ENCODE results near the gene MRPS35.
"Not testable (repeated sequence)": the region's sequence is repeated elsewhere in the genome, so short reads cannot be mapped to it uniquely, and the experiment has no call there.

The MRPS35 gene

GRCh38 chr12:27709212-27709931 is 1.3 kb upstream of the MRPS35 start:
- no peak for DNase-seq

- no peak for DNase-seq
Measured at GRCh38 chr12:27709932-27710591, 570 bp upstream of the MRPS35 start.

GRCh38 chr12:27711317-27711682 is 668 bp downstream of the MRPS35 start:
- DNase-seq = no peak

DNA sequence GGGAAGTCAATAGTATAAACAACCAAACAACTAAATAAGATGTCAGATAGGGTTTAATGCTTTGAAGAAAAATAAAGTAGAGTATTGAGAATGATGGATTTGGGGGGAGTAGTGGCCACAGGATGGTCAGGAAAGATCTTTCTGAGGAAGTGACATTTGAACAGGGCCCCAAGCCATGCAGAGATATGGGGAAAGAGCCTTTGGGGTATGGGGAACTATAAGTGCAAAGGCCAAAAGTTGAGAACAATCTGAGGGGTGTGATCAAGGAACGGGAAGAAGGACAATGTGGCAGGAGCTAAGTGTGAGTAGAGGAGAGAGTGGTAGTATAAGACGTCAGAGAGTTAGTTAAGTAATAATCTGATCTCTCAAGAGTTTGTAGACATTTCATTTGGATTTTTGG is 1.3 kb downstream of the MRPS35 start:
- DNase-seq = no peak

DNA sequence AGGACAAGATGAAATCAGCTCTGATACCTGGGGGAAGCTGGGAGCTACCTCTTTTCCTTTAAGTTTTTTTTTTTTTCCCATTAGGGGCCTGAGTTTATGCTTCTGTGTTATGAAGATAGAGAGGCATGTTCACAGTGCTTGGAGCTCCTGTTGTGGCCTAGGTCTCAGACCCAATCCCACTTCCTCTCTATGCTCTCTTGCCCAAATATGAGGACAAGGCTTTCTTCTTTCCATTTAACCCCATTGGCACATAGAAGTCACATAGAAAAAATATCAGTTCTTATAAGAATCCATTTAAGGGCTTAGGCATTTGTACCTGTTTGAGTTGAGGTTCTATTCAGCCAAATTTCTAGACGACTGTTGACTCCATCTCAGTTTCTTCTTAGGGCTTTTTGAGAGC is 12.6 kb downstream of the MRPS35 start:
- DNase-seq = no peak

- DNase-seq = no peak
Measured at GRCh38 chr12:27730097-27730588, 19.5 kb downstream of the MRPS35 start.

GRCh38 chr12:27732281-27732680 is 21.6 kb downstream of the MRPS35 start:
- DNase-seq = no peak

DNA sequence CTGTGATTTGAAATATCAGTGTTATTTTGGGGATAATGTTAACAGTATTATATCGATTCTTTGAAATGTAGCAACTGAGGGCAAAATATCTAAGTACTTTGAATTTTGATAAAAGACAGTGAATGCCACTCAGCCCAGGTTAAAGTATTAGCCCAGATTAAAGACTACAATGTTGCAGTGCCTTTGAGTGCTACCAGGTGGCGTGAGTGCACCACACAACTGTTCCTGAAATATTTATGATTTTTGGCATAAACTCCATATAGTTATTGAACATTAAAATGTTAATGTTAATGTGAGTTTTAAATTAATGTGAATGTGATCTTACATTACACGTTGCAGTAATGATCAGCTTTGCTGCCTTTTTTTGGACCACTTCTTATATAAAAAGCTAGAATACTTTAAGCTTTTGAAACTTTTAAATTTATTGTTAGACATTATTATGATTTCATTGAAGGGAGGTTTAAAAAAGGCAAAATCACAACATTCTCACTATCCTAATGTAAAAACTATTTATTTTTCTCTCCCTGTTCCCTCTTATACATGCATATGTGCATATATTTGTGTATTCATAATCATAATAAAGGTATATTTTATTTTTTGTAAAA is 22.5 kb downstream of the MRPS35 start:
- DNase-seq = no peak

DNA sequence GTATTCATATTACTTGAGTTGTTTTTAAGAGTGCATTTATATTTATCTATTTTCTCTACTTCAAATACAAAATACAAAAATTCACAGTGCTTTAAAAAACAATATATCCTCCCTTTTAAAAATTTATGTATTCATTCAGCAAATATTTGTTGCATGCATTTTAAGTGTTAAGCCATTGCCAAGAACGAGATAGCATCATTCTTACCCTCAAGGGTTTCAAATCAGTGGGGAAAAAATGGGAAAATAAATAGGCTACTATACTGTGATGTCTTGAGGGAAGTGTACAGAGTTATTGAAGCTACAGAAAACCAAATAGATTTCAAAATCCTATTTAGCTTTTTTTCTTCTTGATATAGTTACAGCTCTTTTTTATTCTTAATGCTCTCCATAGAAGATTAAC is 23.2 kb downstream of the MRPS35 start:
- DNase-seq = no peak

DNA sequence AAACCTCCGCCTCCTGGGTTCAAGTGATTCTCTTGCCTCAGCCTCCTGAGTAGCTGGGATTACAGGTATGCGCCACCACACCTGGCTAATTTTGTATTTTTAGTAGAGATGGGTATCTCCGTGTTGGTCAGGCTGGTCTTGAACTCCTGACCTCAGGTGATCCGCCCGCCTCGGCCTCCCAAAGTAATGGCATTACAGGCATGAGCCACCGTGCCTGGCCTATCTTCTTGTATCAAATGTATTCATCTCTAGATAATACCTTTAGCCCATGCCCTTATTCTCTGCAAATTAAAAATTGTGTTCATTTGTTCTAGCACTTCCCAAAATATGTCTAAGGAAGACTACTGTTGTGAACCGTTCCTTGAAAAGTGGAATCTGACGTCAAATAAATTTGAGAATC is 23.7 kb downstream of the MRPS35 start:
- not testable (repeated sequence) for DNase-seq

GRCh38 chr12:27743601-27744000 is 33.0 kb downstream of the MRPS35 start:
- no peak for DNase-seq

DNA sequence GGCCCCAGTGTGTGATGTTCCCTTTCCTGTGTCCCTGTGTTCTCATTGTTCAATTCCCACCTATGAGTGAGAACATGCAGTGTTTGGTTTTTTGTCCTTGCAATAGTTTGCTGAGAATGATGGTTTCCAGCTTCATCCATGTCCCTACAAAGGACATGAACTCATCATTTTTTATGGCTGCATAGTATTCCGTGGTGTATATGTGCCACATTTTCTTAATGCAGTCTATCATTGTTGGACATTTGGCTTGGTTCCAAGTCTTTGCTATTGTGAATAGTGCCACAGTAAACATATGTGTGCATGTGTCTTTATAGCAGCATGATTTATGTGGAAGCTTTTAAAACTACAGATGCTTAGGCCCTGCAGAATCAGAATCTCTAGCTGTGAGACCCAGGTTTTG is 35.1 kb downstream of the MRPS35 start:
- DNase-seq = not testable (repeated sequence)

- no peak for DNase-seq
Measured at GRCh38 chr12:27747111-27747820, 36.6 kb downstream of the MRPS35 start.

- DNase-seq = no peak
Measured at GRCh38 chr12:27751386-27752047, 40.9 kb downstream of the MRPS35 start.

GRCh38 chr12:27754795-27755194 is 44.2 kb downstream of the MRPS35 start:
- DNase-seq = no peak

DNA sequence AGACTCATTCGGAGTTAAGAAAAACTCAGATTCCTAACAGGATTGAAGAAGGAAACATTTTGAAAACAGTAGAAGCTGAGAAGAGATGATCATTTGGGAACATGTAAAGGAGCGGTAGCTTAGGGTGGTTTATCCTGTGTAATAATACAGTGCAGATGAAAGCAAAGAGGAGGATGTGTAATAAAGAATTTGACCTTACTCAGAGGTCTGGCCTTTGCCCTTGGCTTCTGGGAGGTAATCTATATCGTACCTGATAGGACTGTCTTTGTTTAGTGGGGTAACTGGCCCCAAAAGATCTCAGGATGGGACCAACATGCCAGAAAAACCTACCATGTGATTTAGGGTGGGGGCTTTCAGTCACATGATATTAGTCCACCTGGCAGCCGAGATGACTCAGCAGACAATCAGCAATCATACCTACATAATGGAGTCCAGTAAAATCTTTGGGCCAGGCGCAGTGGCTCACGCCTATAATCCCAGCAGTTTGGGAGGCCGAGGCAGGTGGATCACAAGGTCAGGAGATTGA is 46.1 kb downstream of the MRPS35 start:
- DNase-seq = no peak

DNA sequence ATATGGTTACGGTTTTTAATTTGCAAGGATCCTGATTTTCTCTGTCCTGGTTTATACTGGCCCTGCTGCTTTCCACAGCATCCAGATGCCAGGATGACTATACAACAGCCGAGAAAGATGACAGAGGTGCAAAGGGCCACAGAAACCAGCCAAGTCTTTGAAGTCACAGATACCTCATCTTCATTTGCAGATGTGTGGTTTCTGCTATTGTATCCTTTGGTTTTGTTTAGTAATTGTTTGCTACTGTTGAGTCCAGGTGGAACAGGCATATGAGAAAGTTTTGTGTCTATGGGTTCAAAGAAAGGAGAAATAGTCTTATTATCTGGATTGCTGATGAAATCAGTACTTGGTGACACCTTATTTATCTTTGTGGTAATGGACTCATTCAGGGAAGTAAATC is 52.1 kb downstream of the MRPS35 start:
- DNase-seq = no peak

DNA sequence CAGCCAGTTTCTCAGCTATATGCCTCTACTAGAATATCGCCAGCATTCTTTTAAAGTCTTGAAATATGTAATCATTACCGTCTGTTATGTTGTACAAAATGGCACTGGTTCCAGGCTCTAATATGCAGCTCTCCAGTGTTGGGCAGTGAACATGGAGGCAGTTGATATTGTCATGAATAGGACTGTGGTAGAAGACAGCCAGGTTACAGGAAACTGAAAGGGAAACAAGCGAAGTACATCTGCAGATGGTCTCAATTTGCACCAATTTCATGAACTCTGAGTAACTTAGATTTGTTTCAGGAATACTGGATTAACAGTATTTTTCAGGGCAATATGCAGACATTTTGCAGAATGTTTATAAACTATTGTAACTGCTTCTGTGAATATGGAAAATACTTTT is 56.0 kb downstream of the MRPS35 start:
- DNase-seq = no peak

- no peak for DNase-seq
Measured at GRCh38 chr12:27769142-27769673, 58.6 kb downstream of the MRPS35 start.

GRCh38 chr12:27771481-27772327 is 61.1 kb downstream of the MRPS35 start:
- DNase-seq = no peak

DNA sequence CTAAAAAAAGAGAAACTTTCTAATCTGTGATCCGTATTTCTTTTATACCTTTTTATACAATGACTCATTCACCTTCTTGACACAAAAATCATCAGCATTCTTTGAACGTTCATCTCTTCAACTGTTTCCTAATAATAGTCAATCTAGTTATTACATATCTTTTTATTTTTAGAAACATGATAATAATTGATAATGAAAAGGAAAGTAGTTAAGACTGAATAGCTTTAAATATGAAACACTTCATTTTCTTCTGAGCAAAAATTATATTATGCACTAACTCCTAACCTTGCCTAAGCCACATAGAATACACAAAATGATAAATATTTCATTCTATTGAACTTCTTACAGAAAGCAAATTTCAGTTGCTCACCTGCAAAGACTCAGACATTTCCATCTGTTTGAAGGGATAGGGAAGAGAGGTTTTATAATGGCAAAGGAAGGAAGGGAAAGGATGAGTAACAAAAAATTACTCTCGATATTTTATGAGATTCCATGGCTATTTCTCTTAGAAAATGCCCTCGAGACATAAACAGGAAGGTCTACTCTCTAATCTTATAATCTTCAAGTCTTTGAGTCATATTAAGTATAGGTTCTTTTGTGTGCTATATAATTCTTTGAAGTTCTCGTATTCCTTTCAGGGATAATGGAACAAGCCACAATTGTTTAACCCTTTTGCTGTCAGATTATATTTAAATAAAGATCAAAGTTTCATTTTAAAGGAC is 61.9 kb downstream of the MRPS35 start:
- DNase-seq = no peak

Data from stimulated activated CD4-positive, alpha-beta T cell treated with anti-CD3 and anti-CD28 coated beads, Interleukin-12 subunit alpha, Interleukin-12 subunit beta, amount 100 ng/mL, for 4 hours (primary cell).